Pancreas (tissue), 10 donors: ENCODE measurements around the gene ATG3. TPM values are rescaled to one million over a fixed set of nuclear protein-coding genes. Genes with fewer than 3 reads are reported as not detected.
A peak's percentile ranks its signal among the peaks of the same experiment; 100 is the strongest.

ENCODE experiments used
- ATAC-seq, 4 donors: fragments of 200-7000 bp; cut with Tn5 transposase; one replicate each; pipeline versions ENCODE4 v1.8.0 to v1.9.1; 2020; ENCODE audit warnings: mild to moderate bottlenecking in 4 of 4, moderate library complexity in 4 of 4
- DNase-seq, 6 donors: peaks; one replicate each; pipeline ENCODE4 v3.0.0-alpha.2; 2020
- FAIRE-seq: peaks from 2 replicates; lab custom pipeline; 2012; peaks lifted over from hg19 to GRCh38; lab: Jason Lieb, UNC
- H3K27ac ChIP-seq, 4 donors: fragments of 200-600 bp; sonication (generic); 1 replicate in 3 of 4; 2 replicates in 1 of 4; pipeline versions ENCODE4 v1.5.0 to v1.8.0; 2020
- H3K27me3 ChIP-seq, 4 donors: fragments of 200-600 bp; one replicate each; pipeline ENCODE4 v1.8.0; 2021
- H3K36me3 ChIP-seq, 3 donors: fragments of 200-600 bp; sonication (generic) in 1 of 3; one replicate each; pipeline versions ENCODE4 v1.5.0 to v1.8.0; 2020 to 2021
- H3K4me1 ChIP-seq, 3 donors: fragments of 200-600 bp; one replicate each; pipeline ENCODE4 v1.8.0; 2021
- H3K4me3 ChIP-seq, 4 donors: fragments of 200-600 bp; sonication (generic) in 2 of 4; one replicate each; pipeline versions ENCODE4 v1.5.0 to v1.8.0; 2020 to 2021
- H3K9me3 ChIP-seq, 4 donors: fragments of 200-600 bp; one replicate each; pipeline ENCODE4 v1.8.0; 2021
- CTCF ChIP-seq, 4 donors: fragments of 200-600 bp; sonication (generic) in 3 of 4; IDR thresholded peaks; one replicate each; pipeline versions ENCODE4 v1.5.0 to v1.8.0; 2021; ENCODE audit warnings: antibody characterized with exemption in 4 of 4
- WGBS, 2 donors: extraction: QIAGEN DNeasy Blood & Tissue Kit; methylation state at CpG; one replicate each; pipeline ENCODE4 v1.1.7; 2013; 5-methylcytosine and 5-hydroxymethylcytosine counted together
- intact Hi-C, 3 donors: fragments of 100-400 bp; cut with DNase I; formaldehyde crosslinking; loops; one replicate each; pipeline versions ENCODE4 v1.11.1 to v1.14.2; 2022
- polyA plus RNA-seq, 2 donors: library from polyadenylated mRNA; stranded (reverse); fragments of 200-250 nt; gene quantifications; one replicate each; pipeline ENCODE4 v1.2.3, GENCODE V29; 2013
- total RNA-seq, 6 donors: library from RNA; stranded (reverse); fragmentation: NEBNext Ultra II Directional in 4 of 6; extraction: Animal tissue kit (Norgen Biotek cat#: 25700) in 4 of 6; gene quantifications; one replicate each; pipeline versions ENCODE4 v1.2.1 to v1.2.4, GENCODE V29; 2021 to 2023
- donor health status: healthy with polysubstance abuse.
- donor health status: DM: no; HTN: no; CAD: no; lungs with moderate emphysema.
- donor health status: DM: no; HTN: no; CAD: no.
- donor health status: control.
- donor health status: control.
- donor health status: Bipolar disorder and iron deficiency.
- donor health status: DM: yes; HTN: yes; CAD: no.
- donor health status: DM: no; HTN: no; CAD: no.
- donor health status: DM: no; HTN: no; CAD: no.
- donor health status: DM: yes; HTN: yes; CAD: no.

ATG3 gene
- total and polyA plus RNA-seq, 8 donors, result 10.9 to 34.2 (median 25.2) TPM

- FAIRE-seq, result no peak
- peaks cover 11 to 40% (median 29%) of the 10 kb centered on the region in 3 donors for H3K4me1 ChIP-seq
- H3K4me3 ChIP-seq, result no peak overlapping the region
- TF ChIP-seq CTCF (IDR thresholded peaks at IDR 0.05), result no peak
- H3K27me3 ChIP-seq, result no peaks in the 10 kb centered on the region
- 90 to 95% methylated on average over 1 of the region's 1 CpG for WGBS, 2 donors
- DNase-seq, result no peak
- H3K36me3 ChIP-seq, result no peaks in the 10 kb centered on the region
- H3K27ac ChIP-seq, result no peak overlapping the region
- H3K9me3 ChIP-seq, result no peaks in the 10 kb centered on the region
- ATAC-seq, result no peak
- intact Hi-C loops, result no loop called here
Observed at GRCh38 chr3:112557976-112558375, 3.8 kb downstream of the ATG3 start.

GRCh38 chr3:112555535-112556170, 6.1 kb downstream of the ATG3 start:
- ATAC-seq, result peak in 3 of 4 donors; percentile 55 to 63 (median 59)
- no peaks in the 10 kb centered on the region for H3K27me3 ChIP-seq
- intact Hi-C loops, result no loop called here
- FAIRE-seq, result no peak
- H3K27ac ChIP-seq, result no peak overlapping the region
- WGBS, 2 donors, result 82 to 89% methylated on average over 1 of the region's 1 CpG
- H3K4me3 ChIP-seq, result no peak overlapping the region
- H3K9me3 ChIP-seq, result no peaks in the 10 kb centered on the region
- no peak for DNase-seq
- H3K4me1 ChIP-seq, result peaks cover 11 to 38% (median 28%) of the 10 kb centered on the region in 3 donors
- H3K36me3 ChIP-seq, result no peaks in the 10 kb centered on the region
- TF ChIP-seq CTCF (IDR thresholded peaks at IDR 0.05), result no peak

- DNase-seq (no peak), FAIRE-seq (no peak), ATAC-seq (no peak)
- Histone ChIP-seq H3K27ac (no peak overlapping the region), H3K9me3 (no peaks in the 10 kb centered on the region), H3K4me3 (no peak overlapping the region), H3K27me3 (no peaks in the 10 kb centered on the region), H3K36me3 (peaks cover 0 to 27% (median 7%) of the 10 kb centered on the region in 3 donors), H3K4me1 (peaks cover 0 to 13% (median 10%) of the 10 kb centered on the region in 3 donors)
- intact Hi-C loops, result no loop called here
- WGBS, 2 donors, result 20 to 30% methylated on average over 1 of the region's 1 CpG
- TF ChIP-seq CTCF (IDR thresholded peaks at IDR 0.05), result no peak
Observed at GRCh38 chr3:112550859-112551258, 10.9 kb downstream of the ATG3 start.

GRCh38 chr3:112546216-112546759, 15.5 kb downstream of the ATG3 start:
- no peak for FAIRE-seq
- intact Hi-C loops, result no loop called here
- H3K36me3 ChIP-seq, result peaks cover 0 to 31% (median 8%) of the 10 kb centered on the region in 3 donors

More at GRCh38 chr3:112546216-112546759, 15.5 kb downstream of the ATG3 start:
- no peak for ATAC-seq
- peaks cover 0 to 3% (median 0%) of the 10 kb centered on the region in 3 donors for H3K4me1 ChIP-seq
- no peaks in the 10 kb centered on the region for H3K27me3 ChIP-seq
- DNase-seq, result no peak
- WGBS, 2 donors, result 82 to 93% methylated on average over 5 of the region's 5 CpGs
- no peaks in the 10 kb centered on the region for H3K9me3 ChIP-seq
- TF ChIP-seq CTCF (IDR thresholded peaks at IDR 0.05), result no peak
- H3K27ac ChIP-seq, result no peak overlapping the region
- H3K4me3 ChIP-seq, result no peak overlapping the region
